ENCODE data around the gene VRTN.
A peak's percentile ranks its signal among the peaks of the same experiment; 100 is the strongest.
"Not testable (repeated sequence)": the region's sequence is repeated elsewhere in the genome, so short reads cannot be mapped to it uniquely, and the experiment has no call there.

The VRTN gene

DNA sequence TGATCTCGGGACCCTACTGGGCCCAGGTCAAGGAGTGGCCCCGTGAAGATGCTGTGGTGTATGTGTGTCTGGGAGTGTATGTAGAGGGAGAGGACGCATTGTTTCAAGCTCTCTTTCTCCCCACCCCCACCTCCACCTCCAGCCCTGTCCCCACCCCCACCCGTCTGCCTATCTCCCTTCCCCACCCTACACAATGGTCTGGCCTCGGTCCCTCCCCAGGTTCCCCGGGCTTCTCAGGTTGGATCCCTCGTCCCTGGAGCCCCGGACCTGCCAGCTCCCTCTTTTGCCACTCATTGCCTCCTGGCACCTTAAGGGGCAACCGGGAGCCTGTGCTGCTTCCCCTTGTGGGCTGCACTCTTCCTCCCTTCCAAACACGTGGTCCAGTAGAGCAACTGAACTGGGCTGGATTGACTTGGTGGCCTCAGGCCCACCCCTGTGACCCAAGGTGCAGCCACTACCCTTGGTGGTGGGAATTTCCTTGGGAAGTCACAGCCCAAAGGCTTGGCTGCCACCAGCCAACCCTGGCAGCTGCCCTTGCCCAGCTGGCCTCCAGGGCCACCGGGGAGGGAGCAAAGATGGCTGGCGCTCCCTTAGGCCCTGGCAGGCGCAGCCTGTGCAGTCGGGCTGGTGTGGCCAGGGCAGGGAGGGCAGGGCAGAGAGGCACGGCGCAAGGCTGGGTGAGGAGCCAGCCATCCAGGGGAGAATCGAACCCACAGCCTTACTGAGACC is 628 bp downstream of the VRTN start:
- DNase-seq (ENCODE audit: low spot score) = no peak

DNA sequence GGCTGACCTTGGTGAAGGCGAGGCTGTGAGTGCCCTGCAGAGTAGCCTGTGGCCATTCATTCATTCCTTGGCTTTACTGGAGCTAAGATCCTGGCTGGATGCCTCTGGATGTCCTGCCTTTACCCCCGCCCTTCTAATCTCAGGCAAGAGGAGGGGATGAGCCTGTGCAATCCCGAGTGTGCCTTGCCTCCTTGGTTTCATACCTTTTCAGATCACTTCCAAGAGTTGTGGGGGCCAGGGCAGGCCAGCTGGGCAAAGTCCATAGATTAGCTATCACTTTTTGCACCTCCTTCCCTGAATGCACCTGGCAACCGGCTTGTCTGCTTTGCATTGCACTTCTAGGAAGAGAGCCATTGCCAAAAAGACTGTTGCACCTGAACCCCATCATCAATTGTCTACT is 1.5 kb downstream of the VRTN start:
- DNase-seq (ENCODE audit: low spot score) = no peak

DNA sequence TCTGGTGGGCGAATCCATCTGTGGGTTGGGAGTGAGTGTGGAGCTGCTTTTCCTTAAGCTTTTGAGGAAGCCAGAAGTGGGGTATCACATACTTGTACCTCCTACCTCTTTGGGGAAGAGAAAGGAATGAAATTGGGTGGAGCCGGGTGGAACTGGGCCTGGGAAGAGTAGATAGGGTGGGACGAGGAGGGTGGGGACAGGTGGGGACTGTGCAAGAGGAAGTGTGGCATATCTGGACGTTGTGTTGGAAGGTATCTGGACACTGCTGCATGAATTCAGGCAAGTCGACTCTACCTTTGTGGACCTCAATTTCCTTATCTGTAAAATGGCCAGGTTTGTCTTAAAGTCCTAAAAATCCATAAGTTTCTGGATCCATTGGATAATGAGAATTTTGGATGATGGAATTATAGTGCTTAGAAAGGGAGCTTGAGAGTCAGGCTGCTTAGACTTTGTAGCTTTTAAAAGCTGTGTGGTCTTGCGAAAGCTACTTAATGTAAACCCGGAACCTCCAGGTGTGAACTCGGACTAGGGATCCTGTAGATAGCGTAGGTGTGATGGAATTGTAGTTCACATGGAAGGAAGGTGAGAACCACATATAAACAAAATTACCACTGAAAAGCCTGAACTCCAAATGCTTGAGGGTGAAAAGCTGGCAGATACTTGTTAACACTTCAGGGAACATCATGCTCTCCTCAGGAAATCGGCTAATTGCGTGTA is 2.1 kb downstream of the VRTN start:
- DNase-seq (ENCODE audit: low spot score) = no peak

DNA sequence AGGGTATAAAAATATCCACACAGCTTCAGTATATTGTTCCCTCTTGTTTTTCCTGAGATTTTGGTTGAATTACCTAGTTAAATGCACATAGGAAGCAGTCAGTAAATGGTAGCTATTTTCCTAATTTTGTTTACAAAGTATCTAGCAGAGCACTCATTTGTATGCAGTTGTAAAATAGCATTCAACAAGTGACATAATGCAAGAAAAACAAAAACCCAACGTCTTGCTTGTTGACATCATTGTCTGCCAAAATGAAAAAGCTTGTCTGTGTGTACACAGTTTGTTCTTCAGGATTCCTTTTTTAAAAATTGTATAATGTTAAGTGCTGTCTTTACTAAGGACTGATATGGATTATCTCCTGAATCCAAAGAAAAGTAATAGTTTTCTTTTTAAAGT is 2.7 kb downstream of the VRTN start:
- DNase-seq (ENCODE audit: low spot score) = no peak

DNA sequence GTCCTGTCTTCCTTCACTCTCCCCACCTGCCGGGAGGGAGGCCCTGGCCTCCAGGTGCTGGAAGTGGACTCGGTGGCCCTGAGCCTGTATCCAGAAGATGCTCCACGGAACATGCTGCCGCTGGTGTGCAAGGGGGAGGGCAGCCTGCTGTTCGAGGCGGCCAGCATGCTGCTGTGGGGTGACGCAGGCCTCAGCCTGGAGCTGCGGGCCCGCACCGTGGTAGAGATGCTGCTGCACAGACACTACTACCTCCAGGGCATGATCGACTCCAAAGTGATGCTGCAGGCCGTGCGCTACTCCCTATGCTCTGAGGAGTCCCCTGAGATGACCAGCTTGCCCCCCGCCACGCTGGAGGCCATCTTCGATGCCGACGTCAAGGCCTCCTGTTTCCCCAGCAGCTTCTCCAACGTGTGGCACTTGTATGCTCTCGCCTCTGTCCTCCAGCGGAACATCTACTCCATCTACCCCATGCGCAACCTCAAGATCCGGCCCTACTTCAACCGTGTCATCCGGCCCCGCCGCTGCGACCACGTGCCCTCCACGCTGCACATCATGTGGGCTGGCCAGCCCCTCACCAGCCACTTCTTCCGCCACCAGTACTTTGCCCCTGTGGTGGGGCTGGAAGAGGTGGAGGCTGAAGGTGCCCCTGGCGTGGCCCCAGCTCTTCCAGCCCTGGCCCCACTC is 8.8 kb downstream of the VRTN start:
- DNase-seq (ENCODE audit: low spot score) = no peak

DNA sequence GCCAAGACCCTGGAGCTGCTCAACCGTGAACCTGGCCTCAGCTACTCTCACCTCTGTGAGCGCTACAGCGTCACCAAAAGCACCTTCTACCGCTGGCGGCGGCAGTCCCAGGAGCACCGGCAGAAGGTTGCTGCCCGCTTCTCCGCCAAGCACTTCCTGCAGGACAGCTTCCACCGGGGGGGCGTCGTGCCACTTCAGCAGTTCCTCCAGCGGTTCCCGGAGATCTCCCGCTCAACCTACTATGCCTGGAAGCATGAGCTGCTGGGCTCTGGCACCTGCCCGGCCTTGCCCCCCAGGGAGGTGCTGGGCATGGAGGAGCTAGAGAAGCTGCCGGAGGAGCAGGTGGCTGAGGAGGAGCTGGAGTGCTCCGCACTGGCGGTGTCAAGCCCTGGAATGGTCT is 9.3 kb downstream of the VRTN start:
- DNase-seq (ENCODE audit: low spot score) = no peak

DNA sequence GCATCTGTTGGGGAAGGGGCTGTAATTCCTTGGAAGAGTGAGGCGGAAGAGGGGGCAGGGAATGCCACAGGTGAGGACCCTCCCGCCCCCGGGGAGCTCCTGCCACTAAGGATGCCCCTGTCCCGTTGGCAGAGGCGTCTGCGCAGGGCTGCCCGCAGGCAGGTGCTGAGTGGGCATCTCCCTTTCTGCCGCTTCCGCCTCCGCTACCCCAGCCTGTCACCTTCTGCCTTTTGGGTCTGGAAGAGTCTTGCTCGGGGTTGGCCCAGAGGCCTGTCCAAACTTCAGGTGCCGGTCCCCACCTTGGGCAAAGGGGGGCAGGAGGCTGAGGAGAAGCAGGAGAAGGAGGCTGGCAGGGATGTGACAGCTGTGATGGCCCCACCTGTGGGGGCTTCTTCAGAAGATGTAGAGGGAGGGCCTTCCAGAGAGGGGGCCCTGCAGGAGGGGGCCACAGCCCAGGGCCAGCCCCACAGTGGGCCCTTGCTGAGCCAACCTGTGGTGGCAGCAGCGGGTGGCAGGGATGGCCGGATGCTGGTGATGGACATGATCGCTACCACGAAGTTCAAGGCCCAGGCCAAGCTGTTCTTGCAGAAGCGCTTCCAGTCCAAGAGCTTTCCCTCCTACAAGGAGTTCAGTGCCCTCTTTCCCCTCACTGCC is 10.0 kb downstream of the VRTN start:
- DNase-seq (ENCODE audit: low spot score) = no peak

DNA sequence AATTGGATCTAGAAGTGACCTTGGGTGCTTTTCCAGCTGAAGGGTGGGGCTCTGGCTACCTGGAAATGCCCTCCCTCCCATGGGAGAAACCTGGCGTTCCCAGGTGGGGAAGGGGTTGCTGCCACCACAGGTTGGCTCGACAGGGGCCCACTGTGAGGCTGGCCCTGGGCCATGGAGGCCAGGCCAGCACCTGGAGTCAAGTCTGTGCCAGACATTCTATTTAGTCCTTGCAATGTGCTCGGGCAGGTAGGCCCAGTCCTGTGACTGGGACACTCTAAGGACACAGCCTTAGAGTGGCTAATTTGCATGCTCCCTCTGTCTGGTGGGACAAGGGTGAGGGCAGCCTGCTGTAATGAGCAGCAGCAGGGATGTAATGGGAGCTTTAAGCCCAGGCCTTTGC is 11.9 kb downstream of the VRTN start:
- no peak for DNase-seq (ENCODE audit: low spot score)

DNA sequence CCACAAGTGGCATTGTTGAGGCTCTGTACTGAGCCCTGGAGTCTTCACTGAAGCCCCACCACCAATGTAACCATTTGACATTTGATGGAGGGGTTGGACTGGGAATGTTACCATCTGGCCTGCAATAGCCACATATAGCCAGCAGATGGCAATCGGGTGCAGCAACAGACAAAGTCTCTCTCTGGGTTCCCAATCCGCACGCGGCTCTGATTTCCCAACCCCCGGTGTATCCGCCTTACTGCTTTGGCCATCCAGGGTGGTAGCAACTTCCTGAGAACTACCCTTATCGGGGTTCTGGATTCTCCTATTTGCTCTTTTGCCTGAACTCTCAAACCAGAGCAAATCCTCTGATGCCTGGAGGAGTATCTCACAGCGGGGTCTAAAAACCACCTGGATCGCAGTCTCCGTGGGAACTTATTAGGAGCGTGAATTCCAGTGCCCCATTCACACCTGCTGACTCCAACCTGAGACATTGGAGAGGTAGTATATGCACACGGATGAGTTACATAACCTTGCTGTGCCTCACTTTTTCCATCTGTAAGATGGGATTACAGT is 14.2 kb downstream of the VRTN start:
- peak; percentile 67 for DNase-seq (ENCODE audit: low spot score)

DNA sequence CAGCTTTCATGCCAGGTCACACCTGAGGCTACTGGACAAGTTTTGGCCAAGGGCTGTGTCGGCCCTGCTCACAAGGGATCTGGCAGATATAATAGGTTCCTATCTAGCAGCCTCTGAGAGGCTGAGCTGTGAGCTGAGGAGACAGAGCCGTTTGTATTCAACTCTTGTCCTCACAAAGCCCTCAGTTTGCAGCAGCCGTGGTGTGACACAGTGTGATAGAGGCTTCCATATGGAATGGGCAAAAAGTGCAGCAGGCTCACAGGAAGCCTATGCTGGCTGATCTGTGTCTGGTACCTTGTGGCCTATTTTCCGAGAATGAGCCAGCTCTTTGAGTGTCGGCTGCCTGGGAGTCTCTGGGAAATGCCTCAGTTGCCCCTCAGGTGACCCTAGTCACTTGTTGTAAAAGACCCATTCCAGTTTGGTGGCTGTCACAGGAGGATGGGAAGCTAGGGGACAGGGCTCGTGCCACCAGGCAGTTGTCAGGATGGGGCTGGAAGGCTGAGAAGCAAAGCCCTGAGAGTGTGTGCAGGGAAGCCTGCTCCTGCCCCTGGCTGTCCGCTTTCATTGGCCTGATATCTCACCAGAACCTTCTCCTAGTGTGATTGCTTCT is 16.1 kb downstream of the VRTN start:
- no peak for DNase-seq (ENCODE audit: low spot score)

DNA sequence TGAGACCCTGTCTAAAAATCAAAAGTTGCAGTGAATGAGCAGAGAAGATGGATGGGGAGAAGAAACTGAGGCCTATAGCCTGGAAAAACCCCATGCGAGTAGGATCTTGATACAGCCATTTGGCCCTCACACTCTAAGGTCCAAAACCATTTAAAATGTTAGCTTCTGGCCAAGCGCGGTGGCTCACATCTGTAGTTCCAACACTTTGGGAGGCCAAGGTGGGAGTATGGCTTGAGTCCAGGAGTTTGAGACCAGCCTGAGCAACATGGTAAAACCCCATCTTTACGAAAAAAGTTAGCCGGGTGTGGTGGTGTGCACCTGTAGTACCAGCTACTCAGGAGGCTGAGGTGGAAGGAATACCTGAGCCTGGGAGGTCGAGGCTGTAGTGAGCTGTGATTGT is 19.8 kb downstream of the VRTN start:
- DNase-seq (ENCODE audit: low spot score) = no peak

DNA sequence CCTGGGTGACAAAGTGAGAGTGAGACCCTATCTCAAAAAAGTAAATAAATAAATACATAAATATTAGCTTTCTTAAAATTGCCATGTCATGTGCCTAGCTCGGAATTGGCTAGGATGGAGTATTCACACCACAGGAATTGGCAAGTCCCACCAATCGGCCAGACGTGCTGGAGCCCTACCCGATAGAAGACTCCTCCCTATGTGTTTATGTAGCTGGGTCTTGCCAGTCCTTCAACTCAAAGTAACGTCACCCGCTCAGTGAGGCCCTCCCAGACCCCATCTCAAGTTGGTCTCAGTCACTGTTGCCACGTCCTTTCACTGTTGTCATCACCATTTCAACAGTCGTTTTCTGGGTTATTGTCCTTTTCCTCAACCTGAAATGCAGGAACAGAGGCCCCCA is 20.2 kb downstream of the VRTN start:
- DNase-seq (ENCODE audit: low spot score) = no peak

DNA sequence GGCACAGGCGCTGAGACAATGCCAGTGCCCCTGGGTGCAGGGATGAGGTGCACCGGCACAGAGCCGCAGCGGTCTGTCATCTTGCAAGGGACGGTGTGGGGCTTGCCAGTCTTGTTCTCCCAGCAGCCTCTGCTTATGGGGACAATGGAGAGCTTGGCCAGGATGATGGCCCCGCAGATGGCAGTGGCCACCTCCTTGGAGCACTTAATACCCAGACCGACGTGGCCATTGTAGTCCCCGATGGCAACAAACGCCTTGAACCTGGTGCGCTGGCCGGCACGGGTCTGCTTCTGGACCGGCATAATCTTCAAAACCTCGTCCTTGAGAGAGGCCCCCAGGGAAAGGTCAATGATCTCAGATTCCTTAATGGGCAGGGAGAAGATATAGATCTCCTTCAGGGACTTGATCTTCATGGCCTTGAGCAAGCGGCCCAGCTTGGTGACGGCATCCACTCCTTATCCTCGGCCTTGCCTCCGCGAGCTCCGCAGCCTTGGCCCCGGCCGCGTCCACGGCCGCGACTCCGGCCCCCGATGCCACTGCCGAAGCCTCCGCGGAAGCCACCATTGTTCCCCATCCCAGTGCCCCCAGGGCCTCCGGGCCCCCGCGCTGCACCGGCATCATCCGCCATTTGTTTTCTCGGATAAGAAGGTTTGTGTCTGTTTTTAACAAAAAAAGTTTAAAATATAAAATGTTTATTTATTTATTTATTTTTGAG is 29.9 kb downstream of the VRTN start:
- DNase-seq (ENCODE audit: low spot score) = no peak

DNA sequence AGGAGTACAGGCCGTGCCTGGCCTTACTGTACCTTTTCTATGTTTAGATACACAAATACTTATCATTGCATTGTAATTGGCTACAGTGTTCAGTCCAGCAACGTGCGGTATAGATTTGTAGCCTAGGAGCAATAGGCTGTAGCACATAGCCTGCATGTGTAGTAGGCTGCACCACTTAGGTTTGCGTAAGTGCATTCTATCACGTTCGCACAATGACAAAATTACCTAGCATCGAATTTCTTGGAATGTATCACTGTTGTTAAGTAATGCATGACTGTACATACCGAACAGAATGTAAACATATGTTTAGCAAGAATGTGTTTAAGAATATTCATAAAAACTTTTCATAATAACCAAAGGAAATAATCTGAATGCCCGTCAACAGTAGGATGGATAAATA is 31.9 kb downstream of the VRTN start:
- DNase-seq (ENCODE audit: low spot score) = no peak

DNA sequence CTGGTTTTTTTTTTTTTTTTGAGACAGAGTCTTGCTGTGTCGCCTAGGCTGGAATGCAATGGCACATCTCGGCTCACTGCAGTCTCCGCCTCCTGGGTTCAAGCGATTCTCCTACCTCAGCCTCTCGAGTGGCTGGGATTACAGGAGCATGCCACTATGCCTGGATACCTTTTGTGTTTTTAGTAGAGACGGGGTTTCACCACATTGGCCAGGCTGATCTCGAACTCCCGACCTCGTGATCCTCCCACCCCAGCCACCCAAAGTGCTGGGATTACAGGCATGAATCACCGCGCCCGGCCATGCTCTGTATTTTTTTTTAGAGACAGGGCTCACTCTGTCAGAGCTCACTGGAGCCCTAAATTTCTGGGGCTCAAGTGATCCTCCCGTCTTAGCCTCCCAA is 32.6 kb downstream of the VRTN start:
- no peak for DNase-seq (ENCODE audit: low spot score)

DNA sequence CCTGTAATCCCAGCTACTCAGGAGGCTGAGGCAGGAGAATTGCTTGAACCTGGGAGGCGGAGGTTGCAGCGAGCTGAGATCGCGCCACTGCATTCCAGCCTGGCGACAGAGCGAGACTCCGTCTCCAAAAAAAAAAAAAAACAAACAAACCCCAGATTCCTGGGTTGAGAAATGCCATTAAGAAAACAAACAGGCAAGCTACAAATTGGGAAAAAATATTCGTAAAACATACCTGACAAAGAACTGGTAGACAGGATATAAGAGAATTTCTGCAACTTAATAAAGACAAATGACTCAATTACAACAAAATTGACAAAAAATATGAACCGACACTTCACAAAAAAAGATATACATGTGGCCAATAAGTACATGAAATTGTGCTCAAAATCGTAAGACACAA is 33.3 kb downstream of the VRTN start:
- DNase-seq (ENCODE audit: low spot score) = not testable (repeated sequence)

DNA sequence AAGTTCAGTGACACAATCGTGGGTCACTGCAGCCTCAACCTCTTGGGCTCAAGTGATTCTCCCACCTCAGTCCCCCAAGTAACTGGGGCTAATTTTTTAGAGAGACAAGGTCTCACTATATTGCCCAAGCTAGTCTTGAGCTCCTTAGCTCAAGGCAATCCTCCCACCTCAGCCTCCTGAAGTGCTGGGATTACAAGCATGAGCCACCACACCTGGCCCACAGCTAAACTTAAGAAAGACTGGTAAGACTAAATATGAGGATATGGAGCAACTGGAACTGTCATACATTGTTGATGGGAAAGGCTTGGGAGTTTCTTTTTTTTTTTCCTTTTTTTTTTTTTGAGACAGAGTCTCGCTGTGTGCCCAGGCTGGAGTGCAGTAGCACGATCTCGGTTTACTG is 34.0 kb downstream of the VRTN start:
- no peak for DNase-seq (ENCODE audit: low spot score)

DNA sequence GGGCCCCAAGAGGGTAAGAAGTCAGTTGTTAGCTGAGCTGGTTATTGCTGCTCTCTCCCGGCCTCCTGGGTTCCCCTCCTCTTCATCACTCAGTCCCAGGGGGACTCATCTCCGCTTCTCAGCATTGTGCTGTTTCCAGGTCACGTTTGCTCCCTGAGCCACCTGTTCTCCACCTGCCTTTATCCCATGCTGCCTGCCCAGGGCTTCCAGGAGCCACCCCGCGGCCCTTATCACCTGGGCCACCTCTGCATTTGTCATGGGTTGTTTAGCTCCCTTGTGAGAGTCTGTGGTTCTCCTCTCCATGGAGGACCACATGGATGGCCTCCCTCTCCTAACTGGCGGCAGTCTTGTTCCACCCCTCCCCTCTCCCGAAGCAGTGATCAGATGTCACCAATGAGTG is 41.7 kb downstream of the VRTN start:
- no peak for DNase-seq (ENCODE audit: low spot score)

DNA sequence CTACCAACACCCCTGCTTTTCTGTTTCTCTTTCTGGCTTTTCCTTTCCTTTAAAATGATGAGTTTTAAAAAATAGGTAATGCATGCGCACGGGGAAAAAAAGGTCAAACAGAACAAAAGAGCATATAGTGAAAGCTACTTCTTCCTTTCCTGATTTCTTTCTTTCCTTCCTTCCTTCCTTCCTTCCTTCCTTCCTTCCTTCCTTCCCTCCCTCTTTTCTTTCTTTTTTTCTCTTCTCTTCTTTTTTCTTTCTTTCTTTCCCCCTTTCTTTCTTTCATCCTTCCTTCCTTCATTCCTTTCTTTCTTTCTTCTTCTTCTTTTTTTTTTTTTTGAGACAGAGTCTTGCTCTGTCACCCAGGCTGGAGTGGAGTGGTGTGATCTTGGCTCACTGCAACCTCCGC is 42.2 kb downstream of the VRTN start:
- not testable (repeated sequence) for DNase-seq (ENCODE audit: low spot score)

DNA sequence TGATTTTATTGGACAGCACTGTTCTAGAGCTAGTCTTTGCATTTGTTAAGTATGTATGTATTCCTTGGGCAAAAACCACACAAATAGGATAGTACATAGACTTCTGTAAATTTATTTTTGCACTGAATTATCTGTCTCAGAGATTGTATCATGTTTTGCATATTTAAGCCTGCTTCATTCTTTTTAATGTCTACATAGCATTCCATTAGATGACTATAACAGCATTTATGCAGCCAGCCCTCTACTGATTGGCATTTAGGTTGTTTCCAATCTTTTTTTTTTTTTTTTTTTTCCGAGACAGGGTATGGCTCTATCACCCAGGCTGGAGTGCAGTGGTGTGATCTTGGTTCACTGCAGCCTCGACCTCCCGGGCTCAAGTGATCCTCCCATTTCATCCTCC is 43.2 kb downstream of the VRTN start:
- no peak for DNase-seq (ENCODE audit: low spot score)
